Neural cell (in vitro differentiated cells): ENCODE measurements around the gene EN2.

Experiments used
- EZH2 ChIP-seq: fragments of 200-600, 300-800 bp; shearing (Covaris generic), sonication (generic); IDR thresholded peaks from 2 replicates; pipeline ENCODE4 v1.6.1; 2014; ENCODE audit warnings: antibody characterized with exemption, low read length, borderline replicate concordance, mild to moderate bottlenecking; ENCODE audit not compliant: insufficient read depth, poor library complexity, severe bottlenecking
- MXI1 ChIP-seq: fragments of 450-650 bp; conservative IDR thresholded peaks from 2 replicates; pipeline ENCODE4 v1.6.1; 2014; ENCODE audit warnings: antibody characterized with exemption, mild to moderate bottlenecking; ENCODE audit not compliant: poor library complexity, severe bottlenecking
- POLR2AphosphoS5 ChIP-seq: IDR thresholded peaks from 2 replicates; pipeline ENCODE4 v1.6.1; 2012
- RAD21 ChIP-seq: fragments of 450-650 bp; conservative IDR thresholded peaks from 2 replicates; pipeline ENCODE4 v1.6.1; 2014; ENCODE audit warnings: antibody characterized with exemption, mild to moderate bottlenecking, moderate library complexity
- TF ChIP-seq, protein P1 (sequence below): fragments of 450-650 bp; IDR thresholded peaks from 2 replicates; pipeline ENCODE4 v1.5.1; 2014; ENCODE audit warnings: antibody characterized with exemption, mild to moderate bottlenecking, moderate library complexity; ENCODE audit not compliant: poor library complexity, severe bottlenecking

DNA sequence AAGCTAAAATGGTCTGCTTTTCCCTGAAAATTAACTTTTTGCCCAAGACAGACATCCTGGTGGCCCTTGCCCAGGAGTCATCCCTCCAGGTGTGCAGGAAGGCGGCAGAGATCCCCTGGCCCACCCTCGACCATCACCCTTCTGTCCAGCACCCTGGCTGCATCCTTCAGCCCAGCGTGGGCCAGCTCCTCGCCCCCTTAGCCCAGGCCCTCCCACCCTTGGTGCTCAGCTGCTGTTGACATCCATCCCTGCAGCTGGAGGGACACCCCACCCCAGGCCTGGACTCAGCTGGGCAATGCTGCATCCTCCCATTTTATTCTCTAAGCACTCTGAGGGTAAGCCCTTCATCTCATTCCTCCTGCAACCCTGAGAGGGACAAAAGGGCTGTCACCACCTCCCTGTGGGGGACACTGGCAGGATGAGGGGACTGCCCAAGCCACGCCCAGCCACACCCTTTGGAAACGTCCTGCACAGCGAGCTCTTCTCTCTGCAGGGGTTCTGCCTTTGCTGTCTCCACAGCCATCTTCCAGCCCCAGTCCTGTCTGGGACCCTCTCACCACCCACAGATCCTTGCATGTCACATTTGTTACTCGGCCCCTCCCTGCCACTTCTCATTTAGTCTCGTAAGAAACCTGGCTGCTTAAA is 30.7 kb downstream of the EN2 start:
- no peak for TF ChIP-seq EZH2
- no peak for TF ChIP-seq POLR2AphosphoS5
- TF ChIP-seq, protein P1, sequence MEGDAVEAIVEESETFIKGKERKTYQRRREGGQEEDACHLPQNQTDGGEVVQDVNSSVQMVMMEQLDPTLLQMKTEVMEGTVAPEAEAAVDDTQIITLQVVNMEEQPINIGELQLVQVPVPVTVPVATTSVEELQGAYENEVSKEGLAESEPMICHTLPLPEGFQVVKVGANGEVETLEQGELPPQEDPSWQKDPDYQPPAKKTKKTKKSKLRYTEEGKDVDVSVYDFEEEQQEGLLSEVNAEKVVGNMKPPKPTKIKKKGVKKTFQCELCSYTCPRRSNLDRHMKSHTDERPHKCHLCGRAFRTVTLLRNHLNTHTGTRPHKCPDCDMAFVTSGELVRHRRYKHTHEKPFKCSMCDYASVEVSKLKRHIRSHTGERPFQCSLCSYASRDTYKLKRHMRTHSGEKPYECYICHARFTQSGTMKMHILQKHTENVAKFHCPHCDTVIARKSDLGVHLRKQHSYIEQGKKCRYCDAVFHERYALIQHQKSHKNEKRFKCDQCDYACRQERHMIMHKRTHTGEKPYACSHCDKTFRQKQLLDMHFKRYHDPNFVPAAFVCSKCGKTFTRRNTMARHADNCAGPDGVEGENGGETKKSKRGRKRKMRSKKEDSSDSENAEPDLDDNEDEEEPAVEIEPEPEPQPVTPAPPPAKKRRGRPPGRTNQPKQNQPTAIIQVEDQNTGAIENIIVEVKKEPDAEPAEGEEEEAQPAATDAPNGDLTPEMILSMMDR: no peak
- TF ChIP-seq RAD21: no peak
- no peak for TF ChIP-seq MXI1
